ENCODE results near the gene ADAM19. TPM values are rescaled to one million over a fixed set of nuclear protein-coding genes. Genes with fewer than 3 reads are reported as not detected.

Gene ADAM19
- total RNA-seq, 2 donors from 2014 or later, result 2.9 to 12.8 TPM

DNA sequence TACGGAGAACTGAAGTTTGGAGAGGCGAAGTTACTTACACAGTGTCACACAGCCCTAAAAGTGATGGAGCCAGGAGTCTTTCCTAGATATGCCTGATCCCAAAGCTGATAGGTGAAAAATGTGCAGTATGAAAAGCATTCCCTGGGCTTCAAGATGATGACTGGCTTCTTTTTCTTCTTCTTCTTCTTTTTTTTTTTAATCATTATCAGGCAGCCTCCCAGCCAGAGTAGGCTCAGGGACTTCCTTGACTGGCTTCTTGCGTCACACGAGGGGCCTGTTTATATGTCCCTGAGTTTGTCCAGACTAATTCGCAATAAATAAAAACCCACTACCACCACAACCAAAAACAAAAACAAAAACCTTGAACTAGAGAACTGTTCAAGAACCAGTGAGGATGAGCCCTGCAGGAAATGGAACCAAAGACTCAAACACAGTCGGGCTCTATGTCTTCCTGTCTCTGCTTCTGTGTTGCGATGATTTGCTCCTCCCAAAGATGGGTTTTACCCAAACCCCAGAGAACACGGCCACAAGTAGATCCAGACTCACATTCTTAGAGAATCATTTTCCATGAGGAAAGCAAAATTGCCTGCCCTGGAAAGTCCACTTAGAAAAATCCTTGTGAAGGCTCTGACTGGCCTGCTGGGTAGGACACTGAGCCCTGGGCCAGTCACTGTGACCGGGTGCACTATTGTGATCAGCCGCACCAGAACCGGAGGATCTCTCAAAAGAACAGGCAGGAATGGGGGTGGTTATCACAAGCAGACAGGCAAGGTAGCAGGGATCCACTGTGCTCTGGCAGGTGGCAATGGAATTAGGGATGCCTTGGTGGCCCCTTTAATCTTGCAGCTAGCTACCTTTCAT, 38.0 kb upstream of the ADAM19 start:
- DNase-seq, result no peak
- Histone ChIP-seq H3K4me1 (no peaks in the 10 kb centered on the region), H3K36me3 (no peaks in the 10 kb centered on the region), H3K4me3 (no peak overlapping the region), H3K9ac (ENCODE audit: low read depth in 2 of 2, low read length in 2 of 2) (no peak overlapping the region), H3K27me3 (no peaks in the 10 kb centered on the region), H3K27ac (no peak overlapping the region), H3K9me3 (no peaks in the 10 kb centered on the region)
- intact Hi-C loops (cut with DNase I), result no loop called here
- TF ChIP-seq, protein P1, sequence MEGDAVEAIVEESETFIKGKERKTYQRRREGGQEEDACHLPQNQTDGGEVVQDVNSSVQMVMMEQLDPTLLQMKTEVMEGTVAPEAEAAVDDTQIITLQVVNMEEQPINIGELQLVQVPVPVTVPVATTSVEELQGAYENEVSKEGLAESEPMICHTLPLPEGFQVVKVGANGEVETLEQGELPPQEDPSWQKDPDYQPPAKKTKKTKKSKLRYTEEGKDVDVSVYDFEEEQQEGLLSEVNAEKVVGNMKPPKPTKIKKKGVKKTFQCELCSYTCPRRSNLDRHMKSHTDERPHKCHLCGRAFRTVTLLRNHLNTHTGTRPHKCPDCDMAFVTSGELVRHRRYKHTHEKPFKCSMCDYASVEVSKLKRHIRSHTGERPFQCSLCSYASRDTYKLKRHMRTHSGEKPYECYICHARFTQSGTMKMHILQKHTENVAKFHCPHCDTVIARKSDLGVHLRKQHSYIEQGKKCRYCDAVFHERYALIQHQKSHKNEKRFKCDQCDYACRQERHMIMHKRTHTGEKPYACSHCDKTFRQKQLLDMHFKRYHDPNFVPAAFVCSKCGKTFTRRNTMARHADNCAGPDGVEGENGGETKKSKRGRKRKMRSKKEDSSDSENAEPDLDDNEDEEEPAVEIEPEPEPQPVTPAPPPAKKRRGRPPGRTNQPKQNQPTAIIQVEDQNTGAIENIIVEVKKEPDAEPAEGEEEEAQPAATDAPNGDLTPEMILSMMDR (IDR thresholded peaks at IDR 0.05), result no peak

GRCh38 chr5:157612581-157612980, 37.0 kb upstream of the ADAM19 start:
- Histone ChIP-seq H3K9ac (ENCODE audit: low read depth in 2 of 2, low read length in 2 of 2) (no peak overlapping the region), H3K36me3 (no peaks in the 10 kb centered on the region), H3K9me3 (no peaks in the 10 kb centered on the region), H3K4me1 (no peaks in the 10 kb centered on the region), H3K27me3 (no peaks in the 10 kb centered on the region), H3K27ac (no peak overlapping the region), H3K4me3 (no peak overlapping the region)
- TF ChIP-seq, protein P1 (IDR thresholded peaks at IDR 0.05), result no peak
- DNase-seq, result no peak
- intact Hi-C loops (cut with DNase I), result no loop called here

DNA sequence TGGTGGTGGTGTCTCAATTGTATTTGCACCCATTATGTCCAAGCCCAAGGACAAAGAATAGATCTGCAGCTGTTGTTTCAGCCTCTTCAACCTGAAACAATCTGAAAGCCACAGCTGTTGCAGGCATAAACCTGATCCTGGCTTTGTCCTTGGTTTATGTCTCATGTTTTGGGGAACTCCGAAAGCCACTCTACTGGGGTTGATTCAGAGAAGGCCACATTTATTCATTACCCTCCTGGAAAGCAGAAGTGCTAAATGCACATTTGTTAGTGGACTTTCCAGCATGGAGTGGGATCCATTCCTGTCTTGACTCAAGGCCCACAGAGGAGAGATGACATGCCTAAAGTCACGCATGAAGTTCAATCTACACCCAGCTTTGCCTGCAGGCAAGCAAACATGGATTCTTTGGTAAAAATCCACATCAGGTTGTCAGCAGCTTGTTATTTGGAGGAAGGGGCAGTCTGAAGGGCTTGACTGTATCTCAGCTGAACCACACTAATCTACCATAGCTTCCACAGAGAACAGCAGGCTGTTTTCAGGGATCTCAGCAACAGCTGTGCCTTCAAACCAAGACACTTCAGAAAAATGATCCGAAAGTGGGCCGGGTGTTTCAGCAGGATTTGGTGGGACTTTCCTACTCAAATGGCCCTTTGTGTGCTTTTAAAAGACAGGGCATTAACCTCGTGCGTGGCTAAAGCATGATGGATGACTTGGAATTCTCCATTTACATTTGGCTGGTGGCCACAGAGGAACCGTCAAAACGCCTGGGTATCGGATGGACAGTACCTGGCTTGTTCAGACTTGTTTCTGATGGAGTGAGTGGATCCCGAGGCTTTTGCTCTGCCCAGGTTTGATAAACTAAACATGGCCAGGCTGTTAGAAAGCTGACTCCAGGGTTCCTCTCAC, 36.2 kb upstream of the ADAM19 start:
- H3K9me3 ChIP-seq, result no peaks in the 10 kb centered on the region
- no peak overlapping the region for H3K4me3 ChIP-seq
- no peaks in the 10 kb centered on the region for H3K27me3 ChIP-seq
- TF ChIP-seq, protein P1 (IDR thresholded peaks at IDR 0.05), result no peak
- no peak overlapping the region for H3K27ac ChIP-seq
- no peak overlapping the region for H3K9ac ChIP-seq (ENCODE audit: low read depth in 2 of 2, low read length in 2 of 2)
- H3K4me1 ChIP-seq, result no peaks in the 10 kb centered on the region
- no peaks in the 10 kb centered on the region for H3K36me3 ChIP-seq
- no peak for DNase-seq
- intact Hi-C loops (cut with DNase I), result no loop called here

DNA sequence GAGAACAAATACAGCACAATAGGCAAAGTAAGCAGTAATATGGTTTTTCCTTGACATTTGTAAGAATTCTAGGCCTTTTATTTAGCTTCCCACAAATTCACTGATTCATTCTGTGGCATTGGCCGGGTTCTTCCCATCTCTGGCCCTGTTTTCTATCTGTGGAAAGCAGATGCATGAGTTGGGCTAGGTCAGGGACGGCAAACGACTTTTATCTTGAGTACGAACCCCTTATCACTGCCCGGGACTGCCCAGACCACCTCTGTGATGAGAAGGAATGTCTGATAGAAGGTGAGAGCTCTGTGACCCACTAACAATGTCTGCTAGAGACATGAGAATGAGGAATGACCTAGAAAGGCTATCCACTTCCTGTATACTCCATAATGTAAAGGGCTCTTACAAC, 35.4 kb upstream of the ADAM19 start:
- no peak overlapping the region for H3K9ac ChIP-seq (ENCODE audit: low read depth in 2 of 2, low read length in 2 of 2)
- no peaks in the 10 kb centered on the region for H3K27me3 ChIP-seq
- intact Hi-C loops (cut with DNase I), result no loop called here
- TF ChIP-seq, protein P1 (IDR thresholded peaks at IDR 0.05), result no peak
- H3K4me1 ChIP-seq, result no peaks in the 10 kb centered on the region
- H3K27ac ChIP-seq, result no peak overlapping the region
- H3K4me3 ChIP-seq, result no peak overlapping the region
- no peaks in the 10 kb centered on the region for H3K36me3 ChIP-seq
- no peaks in the 10 kb centered on the region for H3K9me3 ChIP-seq
- DNase-seq, result no peak

DNA sequence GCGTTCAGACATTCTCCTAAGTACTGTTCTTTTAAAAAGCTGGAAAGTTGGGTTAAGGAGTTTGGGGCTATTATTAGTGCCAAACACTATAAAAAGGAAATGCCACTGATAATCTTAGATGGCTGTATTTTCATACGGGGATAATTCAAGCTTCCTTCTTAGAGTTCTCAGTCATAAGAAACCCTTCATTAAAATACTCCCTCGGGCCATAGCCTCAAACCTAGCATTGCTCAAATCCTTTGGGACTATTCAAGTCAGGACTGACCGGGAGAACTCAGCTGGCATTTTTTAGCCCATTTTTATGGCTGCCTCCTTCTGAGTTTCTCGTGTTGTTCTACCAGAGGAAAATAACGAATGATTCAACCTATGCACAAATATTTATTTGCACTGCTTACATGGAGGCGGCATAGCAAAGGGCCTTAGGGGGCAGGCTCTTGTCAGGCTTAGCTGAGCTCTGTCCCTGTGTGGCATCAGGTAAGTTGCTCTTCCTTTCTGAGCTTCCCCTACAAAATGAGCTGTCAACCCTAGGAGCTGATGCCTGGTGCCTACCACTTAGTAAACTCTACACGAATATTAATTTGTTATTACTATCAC, 33.5 kb upstream of the ADAM19 start:
- Histone ChIP-seq H3K27me3 (no peaks in the 10 kb centered on the region), H3K4me1 (no peaks in the 10 kb centered on the region), H3K9me3 (no peaks in the 10 kb centered on the region), H3K9ac (ENCODE audit: low read depth in 2 of 2, low read length in 2 of 2) (no peak overlapping the region), H3K36me3 (no peaks in the 10 kb centered on the region), H3K4me3 (no peak overlapping the region), H3K27ac (no peak overlapping the region)
- TF ChIP-seq, protein P1 (IDR thresholded peaks at IDR 0.05), result no peak
- intact Hi-C loops (cut with DNase I), result no loop called here
- no peak for DNase-seq

Measured in colonic mucosa (tissue), 4 donors.